IMR-90 (cell line): ENCODE results near the gene TRAPPC3L. TPM values are rescaled to one million over a fixed set of nuclear protein-coding genes. Genes with fewer than 3 reads are reported as not detected.

Experiments used
- ATAC-seq: fragments of 200-7000 bp; cut with Tn5 transposase; 2 replicates; pipeline ENCODE4 v1.9.1; 2020; ENCODE audit warnings: low read depth, mild to moderate bottlenecking, moderate library complexity
- BruUV-seq: library from RNA; stranded (reverse); fragments of 400-500 nt; replicated peaks from 2 replicates; lab custom pipeline; 2021; lab: Mats Ljungman, UMichigan
- CTCF ChIA-PET: fragments of 300-600 bp; formaldehyde crosslinking; extraction: SDS; loops from one replicate; lab custom pipeline; 2021; ENCODE audit warnings: antibody characterized with exemption; lab: Yijun Ruan, JAX
- POLR2A ChIA-PET: fragments of 300-600 bp; sonication (Branson Sonifier 250); formaldehyde crosslinking; loops from one replicate; lab custom pipeline; 2022; ENCODE audit warnings: antibody characterized with exemption; ENCODE audit not compliant: unreplicated experiment; lab: Charles Lee
- DNase-seq: peaks from one replicate; pipeline ENCODE4 v3.0.0; 2013
- H2AFZ ChIP-seq: replicated peaks from 2 replicates; pipeline ENCODE3; 2013; ENCODE audit warnings: low read length, mild to moderate bottlenecking; ENCODE audit not compliant: poor library complexity
- H2AK5ac ChIP-seq: 2 replicates; pipeline ENCODE4 v1.6.1; 2013; ENCODE audit warnings: low read depth, low read length, inconsistent platforms
- H2AK9ac ChIP-seq: replicated peaks from 2 replicates; pipeline ENCODE3; 2013; ENCODE audit warnings: mild to moderate bottlenecking, low read depth, low read length, moderate library complexity; ENCODE audit not compliant: poor library complexity
- H2BK120ac ChIP-seq: 2 replicates; pipeline ENCODE4 v1.6.1; 2013; ENCODE audit warnings: low read depth, low read length, inconsistent platforms
- H2BK15ac ChIP-seq: 3 replicates; pipeline ENCODE4 v1.6.1; 2013; ENCODE audit warnings: low read depth, low read length, inconsistent platforms
- H2BK20ac ChIP-seq: 2 replicates; pipeline ENCODE4 v1.6.1; 2013; ENCODE audit warnings: low read depth, mild to moderate bottlenecking, inconsistent platforms, low read length, moderate library complexity
- H2BK5ac ChIP-seq: 2 replicates; pipeline ENCODE4 v1.6.1; 2013; ENCODE audit warnings: mild to moderate bottlenecking, low read depth, low read length, inconsistent platforms; ENCODE audit not compliant: poor library complexity, severe bottlenecking
- H3K14ac ChIP-seq: replicated peaks from 2 replicates; pipeline ENCODE4 v1.6.1; 2013; ENCODE audit warnings: low read depth, low read length, inconsistent platforms
- H3K18ac ChIP-seq: 2 replicates; pipeline ENCODE4 v1.6.1; 2013; ENCODE audit warnings: low read depth, low read length, control low read depth
- H3K23ac ChIP-seq: 2 replicates; pipeline ENCODE4 v1.6.1; 2013; ENCODE audit warnings: low read depth, low read length, inconsistent platforms
- H3K27ac ChIP-seq: 2 replicates; pipeline ENCODE4 v1.5.1; 2013; ENCODE audit warnings: mild to moderate bottlenecking, control low read depth, low read length; ENCODE audit not compliant: insufficient read depth
- H3K27me3 ChIP-seq: 2 replicates; pipeline ENCODE4 v1.6.1; 2013; ENCODE audit warnings: low read length; ENCODE audit not compliant: control insufficient read depth, insufficient read depth
- H3K36me3 ChIP-seq: 2 replicates; pipeline ENCODE4 v1.6.1; 2013; ENCODE audit warnings: low read length, mixed read lengths; ENCODE audit not compliant: control insufficient read depth, insufficient read depth
- H3K4ac ChIP-seq: 2 replicates; pipeline ENCODE4 v1.6.1; 2013; ENCODE audit warnings: low read depth, low read length, inconsistent platforms
- H3K4me1 ChIP-seq: 2 replicates; pipeline ENCODE4 v1.6.1; 2013; ENCODE audit warnings: low read length, mixed read lengths; ENCODE audit not compliant: control insufficient read depth, insufficient read depth
- H3K4me2 ChIP-seq: 2 replicates; pipeline ENCODE4 v1.6.1; 2013; ENCODE audit warnings: low read depth, mild to moderate bottlenecking, control low read depth, low read length, moderate library complexity
- H3K4me3 ChIP-seq: 2 replicates; pipeline ENCODE4 v1.5.1; 2013; ENCODE audit warnings: low read depth, mild to moderate bottlenecking, control low read depth, low read length, moderate library complexity; ENCODE audit not compliant: insufficient read depth
- H3K56ac ChIP-seq: 2 replicates; pipeline ENCODE4 v1.6.1; 2013; ENCODE audit warnings: low read length, inconsistent platforms; ENCODE audit not compliant: insufficient read depth; ENCODE audit errors: extremely low read depth
- H3K79me1 ChIP-seq, 2 experiments: 2 replicates each; pipeline ENCODE4 v1.6.1; 2013; ENCODE audit warnings: low read length in 2 of 2, inconsistent platforms in 1 of 2, low read depth in 1 of 2
- H3K9ac ChIP-seq: 2 replicates; pipeline ENCODE4 v1.6.1; 2013; ENCODE audit warnings: low read depth, low read length, control low read depth
- H3K9me1 ChIP-seq: 2 replicates; pipeline ENCODE4 v1.6.1; 2013; ENCODE audit warnings: low read length, inconsistent platforms; ENCODE audit not compliant: insufficient read depth
- H3K9me3 ChIP-seq: 2 replicates; pipeline ENCODE4 v1.6.1; 2013; ENCODE audit warnings: low read length; ENCODE audit not compliant: control insufficient read depth, insufficient read depth
- H4K20me1 ChIP-seq: 2 replicates; pipeline ENCODE4 v1.6.1; 2013; ENCODE audit warnings: low read length, inconsistent platforms; ENCODE audit not compliant: insufficient read depth
- H4K5ac ChIP-seq: 2 replicates; pipeline ENCODE4 v1.6.1; 2013; ENCODE audit warnings: mild to moderate bottlenecking, low read depth, low read length, control low read depth
- H4K8ac ChIP-seq, 2 experiments: 2 replicates each; pipeline ENCODE4 v1.6.1; 2013; ENCODE audit warnings: low read depth in 2 of 2, low read length in 2 of 2, control low read depth in 1 of 2, inconsistent platforms in 1 of 2
- H4K91ac ChIP-seq: 2 replicates; pipeline ENCODE4 v1.6.1; 2013; ENCODE audit warnings: low read depth, low read length, inconsistent platforms; ENCODE audit not compliant: insufficient read depth
- POLR2A ChIP-seq: IDR thresholded peaks from 2 replicates; pipeline ENCODE4 v1.6.1; 2012; ENCODE audit warnings: mild to moderate bottlenecking, low read depth, low read length
- WGBS, 2 experiments: methylation state at CpG; one replicate each; pipeline versions ENCODE4 v1.1.5 to v1.1.7; 2013; ENCODE audit warnings: missing lambda C conversion rate in 2 of 2; ENCODE audit not compliant: insufficient read length in 1 of 2; ENCODE audit errors: extremely low coverage in 2 of 2; 5-methylcytosine and 5-hydroxymethylcytosine counted together
- dilution Hi-C: fragments of 300-500 bp; cut with HindIII; formaldehyde crosslinking; loops from one replicate; pipeline ENCODE4 v1.14.3; 2018; ENCODE audit warnings: low sequenced_read_pairs; ENCODE audit not compliant: unreplicated experiment
- in situ Hi-C: fragments of 300-500 bp; cut with MboI; formaldehyde crosslinking; loops from 3 replicates; pipeline ENCODE4 v1.14.3; 2019; ENCODE audit warnings: low sequenced_read_pairs, inconsistent platforms, mixed read lengths
- intact Hi-C: fragments of 100-400 bp; cut with micrococcal nuclease; formaldehyde crosslinking; loops from 2 replicates; pipeline ENCODE4 v1.10.0; 2022
- polyA plus RNA-seq, 3 experiments: library from polyadenylated mRNA; depleted of rRNA; stranded (reverse); fragments of >200 nt; gene quantifications; 2 replicates each; pipeline ENCODE4 v1.2.3, GENCODE V29; 2012; ENCODE audit warnings: low replicate concordance in 1 of 3
- total RNA-seq: library from RNA; depleted of rRNA; stranded (reverse); fragments of >200 nt; gene quantifications from 2 replicates; pipeline ENCODE4 v1.2.3, GENCODE V29; 2012

The TRAPPC3L gene
- total and polyA plus RNA-seq, 2 of the 4 experiments (the other 2 are of a cell fraction) = 0.03 TPM; not detected in 1

GRCh38 chr6:116547358-116547757 lies 1.9 kb upstream of the TRAPPC3L start:
- Histone ChIP-seq H2BK5ac (no peak overlapping the region), H3K56ac (no peak overlapping the region), H3K4ac (no peak overlapping the region), H3K23ac (no peak overlapping the region), H3K9me3 (no peaks in the 10 kb centered on the region), H2AFZ (no peak overlapping the region), H2AK5ac (no peak overlapping the region), H4K5ac (no peak overlapping the region), H2BK15ac (no peak overlapping the region), H3K9me1 (no peaks in the 10 kb centered on the region), H3K79me1 (no peaks in the 10 kb centered on the region), H3K4me2 (no peak overlapping the region), H3K27me3 (no peaks in the 10 kb centered on the region), H3K4me3 (no peak overlapping the region), H4K91ac (no peak overlapping the region), H2BK120ac (no peak overlapping the region), H3K14ac (no peak overlapping the region), H3K18ac (no peak overlapping the region), H4K8ac (no peak overlapping the region), H2AK9ac (no peak overlapping the region), H2BK20ac (no peak overlapping the region), H3K36me3 (no peaks in the 10 kb centered on the region), H3K27ac (no peak overlapping the region), H3K4me1 (no peaks in the 10 kb centered on the region), H3K9ac (no peak overlapping the region), H4K20me1 (no peaks in the 10 kb centered on the region)
- no peak for ATAC-seq
- ChIA-PET CTCF (no interaction called here), POLR2A (no interaction called here)
- DNase-seq = no peak
- WGBS, 2 experiments = no CpG with 5 or more reads among the region's 6 CpGs
- dilution Hi-C loops = no loop called here
- no TSS peak for BruUV-seq
- intact Hi-C loops = no loop called here
- TF ChIP-seq POLR2A = no peak
- in situ Hi-C loops = no loop called here
